Mesothelial cell of epicardium (in vitro differentiated cells): ENCODE results near the gene BLZF1. TPM values are rescaled to one million over a fixed set of nuclear protein-coding genes. Genes with fewer than 3 reads are reported as not detected.

Experiments
- DNase-seq, 2 experiments: peaks; one replicate each; pipeline ENCODE4 v3.0.0; 2021; ENCODE audit warnings: low spot score in 2 of 2; ENCODE audit not compliant: unreplicated experiment in 2 of 2
- H3K27ac Mint-ChIP-seq: 2 replicates; pipeline ENCODE4 v1.8.0; 2021; ENCODE audit warnings: mixed read lengths
- H3K27me3 Mint-ChIP-seq: 2 replicates; pipeline ENCODE4 v1.8.0; 2021; ENCODE audit warnings: low read depth, mixed read lengths
- H3K36me3 Mint-ChIP-seq: 2 replicates; pipeline ENCODE4 v1.8.0; 2021; ENCODE audit warnings: mixed read lengths
- H3K4me1 Mint-ChIP-seq: 2 replicates; pipeline ENCODE4 v1.8.0; 2021; ENCODE audit warnings: mixed read lengths
- H3K4me3 Mint-ChIP-seq: 2 replicates; pipeline ENCODE4 v1.8.0; 2021; ENCODE audit warnings: mild to moderate bottlenecking, moderate library complexity, mixed read lengths
- H3K9me3 Mint-ChIP-seq: 2 replicates; pipeline ENCODE4 v1.8.0; 2021; ENCODE audit warnings: mixed read lengths
- CTCF ChIP-seq: fragments of 200-600 bp; sonication (generic); IDR thresholded peaks from one replicate; pipeline ENCODE4 v1.5.0; 2021; ENCODE audit warnings: antibody characterized with exemption; ENCODE audit not compliant: unreplicated experiment
- total RNA-seq: library from RNA; stranded (reverse); gene quantifications from 3 replicates; pipeline ENCODE4 v1.2.1, GENCODE V29; 2021

The BLZF1 gene
- total RNA-seq, 1 donor from 2014 or later = 21.5 TPM

GRCh38 chr1:169347688-169348382, 20.2 kb upstream of the BLZF1 start:
- Mint-ChIP-seq H3K27ac (no peak overlapping the region), H3K4me1 (peaks cover 1% of the 10 kb centered on the region), H3K36me3 (peaks cover 8% of the 10 kb centered on the region), H3K9me3 (peaks cover 15% of the 10 kb centered on the region), H3K27me3 (no peaks in the 10 kb centered on the region), H3K4me3 (no peak overlapping the region)
- no peak for TF ChIP-seq CTCF
- no peak for DNase-seq

DNA sequence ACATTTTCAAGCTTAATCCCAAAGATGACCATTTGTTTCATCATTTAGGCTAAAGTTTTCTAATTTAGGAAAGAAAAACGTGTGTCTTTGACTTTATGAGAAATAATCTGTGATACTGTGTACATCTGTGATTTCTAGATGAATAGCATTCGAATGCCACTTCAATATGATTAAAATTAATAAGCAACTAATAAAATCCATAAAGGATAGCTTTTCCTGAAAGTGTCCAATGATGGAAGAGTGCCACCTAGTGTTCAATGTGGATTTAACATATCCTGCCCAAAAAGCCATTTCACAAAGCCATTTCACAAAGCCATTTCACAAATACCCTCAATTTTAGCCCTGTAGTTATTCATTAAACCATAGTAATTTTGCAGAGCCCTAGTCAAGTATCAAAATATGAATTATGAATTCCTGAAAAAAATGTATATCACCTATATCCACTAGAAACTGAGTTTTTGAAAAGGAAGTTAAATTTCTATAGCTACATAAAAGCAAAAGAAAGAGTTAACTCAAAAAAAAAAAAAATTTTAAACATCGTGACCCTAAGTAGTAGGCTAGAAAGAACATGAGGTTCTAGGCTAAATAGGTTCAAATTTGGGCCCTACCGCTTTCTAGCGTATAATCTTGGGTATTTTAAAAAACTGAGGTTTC, 19.5 kb upstream of the BLZF1 start:
- no peak overlapping the region for H3K4me3 Mint-ChIP-seq
- peaks cover 15% of the 10 kb centered on the region for H3K36me3 Mint-ChIP-seq
- no peaks in the 10 kb centered on the region for H3K27me3 Mint-ChIP-seq
- no peak for DNase-seq
- peaks cover 1% of the 10 kb centered on the region for H3K4me1 Mint-ChIP-seq
- no peak overlapping the region for H3K27ac Mint-ChIP-seq
- H3K9me3 Mint-ChIP-seq = peaks cover 21% of the 10 kb centered on the region
- peak; percentile 93 for TF ChIP-seq CTCF

DNA sequence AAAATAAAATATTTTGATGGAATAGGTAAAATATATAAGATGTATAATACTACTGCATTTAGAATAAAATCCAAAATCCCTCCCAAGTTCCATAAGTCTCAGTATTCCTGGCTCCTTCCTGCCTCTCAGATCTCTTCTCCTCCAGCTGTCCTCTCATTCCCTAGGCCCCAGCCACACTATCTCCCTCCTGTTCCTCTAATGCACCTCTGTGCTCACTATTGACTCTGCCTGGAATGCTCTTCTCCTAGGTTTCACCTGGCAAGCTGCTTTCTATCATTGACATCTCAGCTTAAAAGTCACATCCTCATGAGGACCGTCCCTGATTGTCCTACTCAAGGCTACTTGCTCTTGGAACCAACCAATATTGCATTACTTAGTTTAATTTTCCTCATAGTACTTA, 7.6 kb upstream of the BLZF1 start:
- Mint-ChIP-seq H3K27me3 (no peaks in the 10 kb centered on the region), H3K4me3 (no peak overlapping the region), H3K9me3 (peaks cover 6% of the 10 kb centered on the region), H3K27ac (peak overlapping the region; percentile 9), H3K4me1 (peaks cover 11% of the 10 kb centered on the region), H3K36me3 (peaks cover 7% of the 10 kb centered on the region)
- TF ChIP-seq CTCF = no peak
- no peak for DNase-seq

- H3K27me3 Mint-ChIP-seq = no peaks in the 10 kb centered on the region
- H3K4me3 Mint-ChIP-seq = no peak overlapping the region
- H3K27ac Mint-ChIP-seq = no peak overlapping the region
- peaks cover 6% of the 10 kb centered on the region for H3K9me3 Mint-ChIP-seq
- TF ChIP-seq CTCF = no peak
- H3K36me3 Mint-ChIP-seq = peaks cover 7% of the 10 kb centered on the region
- H3K4me1 Mint-ChIP-seq = peaks cover 11% of the 10 kb centered on the region
- DNase-seq = no peak
Measured at GRCh38 chr1:169361281-169361680, 6.7 kb upstream of the BLZF1 start.

DNA sequence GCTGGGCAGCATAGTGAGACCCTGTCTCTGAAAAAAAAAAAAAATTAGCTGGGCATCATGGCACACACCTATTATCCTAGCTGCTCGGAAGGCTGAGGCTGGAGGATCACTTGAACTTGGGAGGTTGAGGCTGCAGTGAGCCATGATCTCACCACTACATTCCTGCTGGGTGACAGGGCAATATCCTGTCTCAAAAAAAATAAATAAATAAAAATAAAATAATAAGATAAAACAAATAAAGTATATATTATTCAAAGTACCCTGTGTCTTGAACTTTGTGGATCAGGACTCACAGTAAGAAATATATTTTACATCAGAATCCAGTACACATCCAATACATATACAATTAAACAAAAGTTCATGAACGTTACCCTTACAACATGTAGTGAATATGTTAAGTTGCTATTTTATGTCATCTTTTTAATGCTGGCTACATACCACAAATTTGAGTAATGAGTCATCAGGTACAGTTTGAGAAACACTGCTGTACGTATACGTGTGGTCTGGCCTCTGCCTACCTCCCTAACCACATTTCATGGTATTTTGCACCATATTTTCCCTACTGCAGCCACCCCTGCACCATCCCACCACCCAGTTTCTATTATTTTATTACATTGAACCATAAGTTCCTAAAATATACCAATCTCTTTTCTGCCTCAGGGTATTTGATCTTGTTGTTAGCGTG, 4.8 kb upstream of the BLZF1 start:
- H3K4me3 Mint-ChIP-seq = no peak overlapping the region
- H3K9me3 Mint-ChIP-seq = peaks cover 6% of the 10 kb centered on the region
- no peaks in the 10 kb centered on the region for H3K27me3 Mint-ChIP-seq
- H3K27ac Mint-ChIP-seq = no peak overlapping the region
- no peak for DNase-seq
- H3K4me1 Mint-ChIP-seq = peaks cover 11% of the 10 kb centered on the region
- TF ChIP-seq CTCF = no peak
- H3K36me3 Mint-ChIP-seq = peaks cover 7% of the 10 kb centered on the region
